Spleen (tissue), 7 donors: ENCODE measurements around the gene HACD4.

ENCODE experiments used
- CTCF ChIP-seq, 11 experiments: fragments of 200-600 bp in 7 of 11; fragments of 450-650 bp in 4 of 11; sonication (generic) in 4 of 11; IDR thresholded peaks in 8 of 11; conservative IDR thresholded peaks in 3 of 11; 1 replicate in 7 of 11; 2 replicates in 4 of 11; pipeline versions ENCODE4 v1.4.0 to v1.8.0; 2016 to 2021; ENCODE audit warnings: antibody characterized with exemption in 11 of 11, inconsistent platforms in 4 of 11, mild to moderate bottlenecking in 1 of 11
- POLR2A ChIP-seq, 3 donors: fragments of 450-650 bp; IDR thresholded peaks; one replicate each; pipeline ENCODE4 v1.5.1; 2017; ENCODE audit warnings: antibody characterized with exemption in 3 of 3, mild to moderate bottlenecking in 1 of 3
- donor health status: DM: no; HTN: no; CAD: no; lungs with moderate emphysema.
- donor health status: DM: no; HTN: no; CAD: no.
- donor health status: DM: no; HTN: no; CAD: no.

- TF ChIP-seq CTCF (IDR thresholded peaks at IDR 0.05 in 8 of 11, conservative IDR thresholded peaks at IDR 0.05 in 3 of 11): no peak
- no peak for TF ChIP-seq POLR2A (IDR thresholded peaks at IDR 0.05)
Observed at GRCh38 chr9:21028466-21028865, 3.0 kb downstream of the HACD4 start.
